RWPE1 (cell line): ENCODE measurements around the gene GPHA2.
A peak's percentile ranks its signal among the peaks of the same experiment; 100 is the strongest.

Experiments
- CTCF ChIA-PET: fragments of 350-600 bp; sonication (Branson Sonifier 250); formaldehyde crosslinking; extraction: SDS; loops from one replicate; lab custom pipeline; 2021; lab: Yijun Ruan, JAX
- POLR2A ChIA-PET: fragments of 400-600 bp; formaldehyde crosslinking; extraction: SDS; loops from one replicate; lab custom pipeline; 2020; ENCODE audit warnings: antibody characterized with exemption; ENCODE audit not compliant: low non-redundant PET; lab: Yijun Ruan, JAX
- DNase-seq: peaks from one replicate; pipeline ENCODE4 v3.0.0; 2012; ENCODE audit warnings: low spot score
- H3K27ac ChIP-seq: fragments of 450-650 bp; 2 replicates; pipeline ENCODE4 v1.5.1; 2017
- CTCF ChIP-seq: fragments of 450-650 bp; conservative IDR thresholded peaks from 2 replicates; pipeline ENCODE4 v1.5.1; 2017; ENCODE audit warnings: low read depth, mild to moderate bottlenecking

The GPHA2 gene

GRCh38 chr11:64887757-64888405, 47.8 kb downstream of the GPHA2 start:
- TF ChIP-seq CTCF, result peak; percentile 95
- CTCF ChIA-PET, result interaction anchor here (0.5 to 2.1 kb wide), 21 partner anchors 9 to 181 kb away, joined by 3 to 39 read pairs (median 4); partner anchors contain the start of genes ARL2 and EHD1
- POLR2A ChIA-PET, result no interaction called here
- DNase-seq, result peak; percentile 72
- H3K27ac ChIP-seq, result peak overlapping the region; percentile 42

GRCh38 chr11:64887234-64887756, 48.4 kb downstream of the GPHA2 start:
- no peak for TF ChIP-seq CTCF
- DNase-seq, result no peak
- peak overlapping the region; percentile 42 for H3K27ac ChIP-seq
- POLR2A ChIA-PET, result no interaction called here
- CTCF ChIA-PET, result interaction anchor here (0.8 to 2.1 kb wide), 8 partner anchors 11 to 153 kb away, joined by 3 to 39 read pairs (median 9); no protein-coding TSS in a partner anchor

GRCh38 chr11:64885367-64886286, 50.1 kb downstream of the GPHA2 start:
- peak; percentile 46 for DNase-seq
- TF ChIP-seq CTCF, result no peak
- ChIA-PET CTCF (interaction anchor here (0.6 to 1.1 kb wide), 3 partner anchors 10 to 226 kb away, joined by 3 to 4 read pairs (median 4); no protein-coding TSS in a partner anchor), POLR2A (no interaction called here)
- H3K27ac ChIP-seq, result peak overlapping the region; percentile 54
